Activated B cell treated with CpG ODN at 0.5 μM for 24 hours (primary cell): ENCODE measurements around the gene TCFL5. TPM values are rescaled to one million over a fixed set of nuclear protein-coding genes. Genes with fewer than 3 reads are reported as not detected.

Experiments used
- ATAC-seq: fragments of 200-7000 bp; cut with Tn5 transposase; one replicate; pipeline ENCODE4 v1.10.0; 2021; ENCODE audit warnings: low read depth, mild to moderate bottlenecking, moderate library complexity
- CTCF ChIA-PET: fragments of 350-600 bp; sonication (Branson Sonifier 250); formaldehyde crosslinking; loops from one replicate; lab custom pipeline; 2021; ENCODE audit warnings: antibody characterized with exemption; lab: Charles Lee
- POLR2A ChIA-PET: fragments of 350-600 bp; sonication (Branson Sonifier 250); formaldehyde crosslinking; loops from one replicate; lab custom pipeline; 2021; ENCODE audit warnings: antibody characterized with exemption; lab: Charles Lee
- DNase-seq: peaks from one replicate; pipeline ENCODE4 v3.0.0; 2022
- H3K27ac Mint-ChIP-seq: one replicate; pipeline ENCODE4 v1.8.0; 2020; ENCODE audit warnings: mixed read lengths
- H3K27me3 Mint-ChIP-seq: one replicate; pipeline ENCODE4 v1.8.0; 2021; ENCODE audit warnings: mixed read lengths
- H3K36me3 Mint-ChIP-seq: one replicate; pipeline ENCODE4 v1.8.0; 2021; ENCODE audit warnings: low read depth, mixed read lengths
- H3K4me1 Mint-ChIP-seq: one replicate; pipeline ENCODE4 v1.8.0; 2021; ENCODE audit warnings: mixed read lengths
- H3K4me3 Mint-ChIP-seq: one replicate; pipeline ENCODE4 v1.8.0; 2020; ENCODE audit warnings: mild to moderate bottlenecking, mixed read lengths
- H3K9me3 Mint-ChIP-seq: one replicate; pipeline ENCODE4 v1.8.0; 2020; ENCODE audit warnings: mixed read lengths
- intact Hi-C: fragments of 100-400 bp; cut with micrococcal nuclease; formaldehyde crosslinking; loops from one replicate; pipeline ENCODE4 v1.15.1; 2024
- total RNA-seq: library from RNA; stranded (reverse); gene quantifications from 2 replicates; pipeline ENCODE4 v1.2.3, GENCODE V29; 2022
- TF ChIP-seq, protein P1 (sequence below): fragments of 200-600 bp; IDR thresholded peaks from one replicate; pipeline ENCODE4 v1.8.0; 2022; ENCODE audit warnings: antibody characterized with exemption, mild to moderate bottlenecking

TCFL5 gene
- total RNA-seq, 1 donor from 2014 or later: 54.5 TPM

DNA sequence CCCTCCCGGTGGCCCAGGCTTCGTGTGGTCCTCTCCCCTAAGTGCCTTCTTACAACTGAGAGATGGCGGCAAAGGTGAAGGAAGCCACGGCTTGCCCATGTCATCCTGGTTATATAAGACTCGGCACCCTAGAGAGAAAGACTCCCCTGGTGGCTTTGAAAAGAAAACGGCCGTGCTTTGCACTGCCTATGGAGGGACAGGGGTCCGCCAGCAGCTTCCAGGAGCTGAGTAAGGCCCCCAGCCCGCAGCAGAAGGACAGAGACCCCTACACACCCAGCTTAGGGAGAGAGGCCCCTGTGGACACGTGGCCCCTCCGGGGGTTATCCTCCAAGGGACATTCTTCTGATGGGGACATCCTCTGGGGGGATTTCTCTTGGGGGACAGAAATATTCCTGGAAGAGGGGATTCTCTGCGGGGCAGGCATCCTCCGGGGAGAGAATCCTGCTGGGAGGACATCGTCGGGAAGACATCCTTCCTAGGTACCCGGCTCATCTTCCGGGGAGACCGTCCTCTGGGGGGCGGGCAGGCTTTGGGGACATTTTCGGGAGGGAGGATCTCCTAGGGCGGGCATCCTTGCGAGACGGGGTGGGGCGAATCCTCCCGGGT lies 57.5 kb downstream of the TCFL5 start:
- peak overlapping the region; percentile 94 for H3K27ac Mint-ChIP-seq
- TF ChIP-seq, protein P1, sequence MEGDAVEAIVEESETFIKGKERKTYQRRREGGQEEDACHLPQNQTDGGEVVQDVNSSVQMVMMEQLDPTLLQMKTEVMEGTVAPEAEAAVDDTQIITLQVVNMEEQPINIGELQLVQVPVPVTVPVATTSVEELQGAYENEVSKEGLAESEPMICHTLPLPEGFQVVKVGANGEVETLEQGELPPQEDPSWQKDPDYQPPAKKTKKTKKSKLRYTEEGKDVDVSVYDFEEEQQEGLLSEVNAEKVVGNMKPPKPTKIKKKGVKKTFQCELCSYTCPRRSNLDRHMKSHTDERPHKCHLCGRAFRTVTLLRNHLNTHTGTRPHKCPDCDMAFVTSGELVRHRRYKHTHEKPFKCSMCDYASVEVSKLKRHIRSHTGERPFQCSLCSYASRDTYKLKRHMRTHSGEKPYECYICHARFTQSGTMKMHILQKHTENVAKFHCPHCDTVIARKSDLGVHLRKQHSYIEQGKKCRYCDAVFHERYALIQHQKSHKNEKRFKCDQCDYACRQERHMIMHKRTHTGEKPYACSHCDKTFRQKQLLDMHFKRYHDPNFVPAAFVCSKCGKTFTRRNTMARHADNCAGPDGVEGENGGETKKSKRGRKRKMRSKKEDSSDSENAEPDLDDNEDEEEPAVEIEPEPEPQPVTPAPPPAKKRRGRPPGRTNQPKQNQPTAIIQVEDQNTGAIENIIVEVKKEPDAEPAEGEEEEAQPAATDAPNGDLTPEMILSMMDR: no peak
- H3K4me3 Mint-ChIP-seq: peak overlapping the region; percentile 92
- DNase-seq: no peak
- intact Hi-C loops: loop anchor here (1.0 to 2.0 kb wide), 3 partner anchors 8 to 417 kb away; partner anchors contain the start of genes MRGBP and RPS21
- ChIA-PET CTCF (interaction anchor here (0.9 to 1.3 kb wide), 2 partner anchors 10 to 304 kb away, joined by 3 read pairs; no protein-coding TSS in a partner anchor), POLR2A (interaction anchor here (0.6 to 3.6 kb wide), 4 partner anchors 9 to 153 kb away, joined by 3 to 56 read pairs (median 4); partner anchors contain the start of genes MRGBP and TCFL5)
- ATAC-seq: peak; percentile 32
- H3K27me3 Mint-ChIP-seq: no peaks in the 10 kb centered on the region
- H3K9me3 Mint-ChIP-seq: no peaks in the 10 kb centered on the region
- H3K36me3 Mint-ChIP-seq: peaks cover 47% of the 10 kb centered on the region
- peaks cover 31% of the 10 kb centered on the region for H3K4me1 Mint-ChIP-seq

DNA sequence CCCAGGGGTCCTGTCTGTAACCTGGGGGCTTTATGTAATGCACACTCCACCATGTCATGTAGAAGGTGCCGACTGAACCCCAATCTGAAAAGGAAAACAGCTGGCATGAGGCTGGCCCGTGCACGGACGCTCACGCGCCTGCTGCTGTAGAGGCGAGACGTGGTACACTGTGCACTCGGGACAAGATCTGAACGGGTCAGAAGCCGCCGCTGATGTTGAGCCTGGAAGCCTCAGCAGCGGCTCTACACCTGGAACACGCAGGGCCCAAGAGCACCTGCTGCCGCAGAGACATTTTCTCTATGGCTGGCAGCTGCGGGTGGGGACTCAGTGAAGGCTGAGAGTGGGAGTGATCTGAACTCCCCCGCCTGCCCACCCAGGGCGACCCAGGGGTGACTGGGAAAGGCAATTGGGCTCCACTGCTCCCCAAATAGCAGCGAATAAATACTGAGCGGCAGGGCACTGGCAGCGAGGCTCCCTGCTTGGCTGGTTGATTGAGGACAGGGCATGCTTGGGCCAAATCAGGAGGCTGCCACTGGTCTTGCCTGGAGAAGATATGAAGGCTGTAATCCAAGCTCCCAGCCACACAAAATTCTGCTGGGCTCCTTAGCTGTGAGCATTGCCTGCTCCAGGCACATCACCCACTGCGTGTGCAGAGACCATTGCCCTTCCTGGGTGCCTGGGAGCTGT lies 59.5 kb downstream of the TCFL5 start:
- H3K27me3 Mint-ChIP-seq: no peaks in the 10 kb centered on the region
- ATAC-seq (no peak), DNase-seq (no peak)
- H3K9me3 Mint-ChIP-seq: no peaks in the 10 kb centered on the region
- H3K27ac Mint-ChIP-seq: no peak overlapping the region
- TF ChIP-seq, protein P1: no peak
- intact Hi-C loops: no loop called here
- H3K4me3 Mint-ChIP-seq: no peak overlapping the region
- H3K36me3 Mint-ChIP-seq: peaks cover 47% of the 10 kb centered on the region
- H3K4me1 Mint-ChIP-seq: peaks cover 33% of the 10 kb centered on the region
- CTCF ChIA-PET: no interaction called here
- POLR2A ChIA-PET: interaction anchor here (0.6 kb wide), 1 partner anchor 8 kb away, joined by 3 read pairs; no protein-coding TSS in a partner anchor

DNA sequence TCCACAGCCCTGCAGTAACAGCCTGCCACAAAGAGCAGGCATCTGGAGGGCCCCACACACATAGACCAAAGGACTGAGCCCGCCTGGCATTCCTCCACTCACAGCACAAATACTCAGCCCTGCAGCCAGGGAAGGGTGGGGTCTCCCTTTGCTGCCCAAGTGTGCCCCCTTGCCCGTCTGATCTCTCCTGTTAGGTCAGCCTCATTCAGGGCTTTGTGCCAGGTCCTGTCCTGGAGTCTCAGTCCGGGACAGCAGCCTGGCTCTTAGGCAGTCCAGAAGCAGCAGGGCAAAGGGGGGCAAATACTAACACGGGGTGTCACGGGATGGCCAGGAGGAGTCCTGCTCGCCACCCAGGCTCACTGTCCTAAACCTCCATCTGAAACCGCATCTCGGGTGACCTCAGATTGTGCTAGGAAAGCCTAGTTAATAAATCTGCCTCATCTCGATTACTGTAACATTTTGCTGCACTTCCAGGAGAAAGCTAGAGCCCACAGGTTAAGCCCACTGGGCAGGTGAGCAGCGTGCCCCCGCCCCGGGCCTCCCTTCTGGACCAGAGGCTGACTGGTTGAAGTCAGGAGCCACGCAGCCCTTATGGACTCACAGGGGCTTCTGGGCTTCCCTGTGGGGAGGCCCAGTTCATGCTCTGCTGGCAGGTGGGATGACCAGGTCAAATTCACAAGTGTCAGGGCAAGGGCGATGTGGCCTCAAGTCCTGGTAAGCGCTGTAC lies 60.2 kb downstream of the TCFL5 start:
- ChIA-PET POLR2A (no interaction called here), CTCF (no interaction called here)
- peaks cover 43% of the 10 kb centered on the region for H3K36me3 Mint-ChIP-seq
- H3K27ac Mint-ChIP-seq: no peak overlapping the region
- intact Hi-C loops: no loop called here
- TF ChIP-seq, protein P1: no peak
- DNase-seq (no peak), ATAC-seq (no peak)
- H3K27me3 Mint-ChIP-seq: no peaks in the 10 kb centered on the region
- no peak overlapping the region for H3K4me3 Mint-ChIP-seq
- H3K9me3 Mint-ChIP-seq: no peaks in the 10 kb centered on the region
- H3K4me1 Mint-ChIP-seq: peaks cover 30% of the 10 kb centered on the region

DNA sequence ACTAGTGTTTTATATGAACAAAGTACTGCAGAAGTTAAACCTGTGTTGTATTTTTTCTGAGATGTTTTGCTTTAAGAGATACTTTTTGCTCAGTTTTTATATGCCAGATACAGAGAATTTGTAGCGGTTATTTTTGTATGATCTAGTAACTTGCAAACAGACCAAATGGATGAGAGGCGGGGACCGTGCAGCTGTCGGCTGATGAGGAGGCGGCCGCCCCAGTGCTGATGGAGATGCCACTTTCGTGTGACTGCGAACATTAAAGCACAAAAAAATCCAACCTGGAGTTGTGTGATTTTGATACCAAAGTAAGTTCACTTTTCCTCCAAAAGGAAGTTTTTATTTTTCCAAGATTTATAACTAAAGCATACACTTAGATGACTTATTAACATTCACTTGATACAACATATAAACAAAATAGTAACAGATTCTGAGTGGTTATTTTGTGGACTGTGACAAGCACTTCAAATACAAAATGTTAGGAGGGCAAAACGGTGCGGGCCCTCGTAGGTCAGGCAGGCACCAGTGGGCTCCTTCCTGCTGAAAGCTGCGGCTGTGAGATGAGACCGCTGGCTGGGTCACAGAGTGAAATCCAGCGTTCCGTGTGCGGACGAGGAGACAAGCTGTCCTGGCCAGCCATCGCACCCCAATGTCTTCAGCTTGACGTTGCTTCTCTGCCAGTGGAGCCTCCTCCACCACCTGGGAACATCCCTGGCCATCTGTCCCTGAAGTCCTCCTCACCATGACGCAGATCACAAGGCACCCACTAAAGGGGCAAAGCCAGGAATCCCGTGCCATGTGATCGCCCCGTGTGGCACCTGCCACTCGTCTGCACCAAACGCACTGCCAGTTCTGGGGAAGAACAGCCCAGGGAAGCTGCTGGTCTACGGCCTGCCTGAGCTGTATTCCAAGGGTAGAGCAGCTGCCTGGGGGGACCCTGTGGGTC lies 61.0 kb downstream of the TCFL5 start:
- TF ChIP-seq, protein P1: no peak
- Mint-ChIP-seq H3K27me3 (no peaks in the 10 kb centered on the region), H3K4me1 (peaks cover 25% of the 10 kb centered on the region), H3K27ac (no peak overlapping the region), H3K4me3 (no peak overlapping the region), H3K9me3 (no peaks in the 10 kb centered on the region), H3K36me3 (peaks cover 41% of the 10 kb centered on the region)
- POLR2A ChIA-PET: no interaction called here
- CTCF ChIA-PET: no interaction called here
- DNase-seq (no peak), ATAC-seq (no peak)
- intact Hi-C loops: no loop called here
